HG02571 (cell line): ENCODE results near the gene MAP6.
"Not testable (repeated sequence)": the region's sequence is repeated elsewhere in the genome, so short reads cannot be mapped to it uniquely, and the experiment has no call there.

Source experiments
- ATAC-seq: cut with Tn5 transposase; IDR thresholded peaks from one replicate; pipeline ENCODE4 v1.9.1; 2021; ENCODE audit warnings: mild to moderate bottlenecking, moderate library complexity; ENCODE audit not compliant: unreplicated experiment

MAP6 gene

DNA sequence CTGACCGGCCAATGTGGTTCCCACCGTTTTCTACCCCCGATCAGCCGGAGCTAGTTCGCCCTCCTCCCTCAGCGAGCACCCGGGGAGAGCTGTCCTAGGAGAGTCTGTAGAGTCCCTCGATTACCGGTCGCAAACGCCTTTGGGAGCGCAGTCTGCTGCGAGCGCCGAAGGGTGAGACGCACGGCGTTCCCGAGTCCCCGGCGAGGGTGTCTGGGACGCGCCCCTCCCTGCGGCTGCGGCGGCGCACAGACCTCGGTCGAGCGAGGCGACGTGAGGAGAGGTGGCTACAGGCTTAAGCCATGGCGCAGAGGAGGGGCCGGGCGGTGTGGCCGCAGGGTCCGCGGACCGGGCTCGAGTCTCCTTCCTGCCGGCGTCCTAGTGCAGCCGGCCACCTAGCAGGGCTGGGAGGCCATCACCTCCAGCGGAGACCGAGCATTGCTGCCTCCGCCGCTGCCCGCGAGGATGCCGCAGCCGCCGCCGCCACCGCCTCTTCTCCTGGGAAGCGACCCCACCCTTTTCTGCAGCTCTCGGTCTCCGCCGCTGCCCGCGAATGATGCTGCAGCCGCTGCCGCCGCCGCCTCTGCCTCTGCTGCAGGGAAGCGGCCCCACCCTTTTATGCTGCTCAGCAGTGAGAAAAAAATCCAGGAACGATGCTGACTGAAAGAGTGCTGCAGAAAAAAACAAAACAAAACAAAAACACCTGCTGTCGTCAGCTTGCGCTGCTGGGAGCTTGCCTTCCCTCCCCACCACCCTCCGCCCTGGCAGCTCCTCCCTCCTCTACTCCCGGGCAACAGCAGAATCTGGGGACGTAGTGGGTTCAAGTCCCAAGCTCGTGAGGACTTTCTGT, at the start of gene MAP6:
Gene MAP6, minus strand, starts transcription at position 588 of the 847 bp plus-strand sequence. CDS start 669 bp downstream, outside the sequence.
- no peak for ATAC-seq

- ATAC-seq: no peak
Measured at GRCh38 chr11:75717608-75718418, 49.0 kb upstream of the MAP6 start, which contains the start of gene MOGAT2. Gene MOGAT2 (plus strand): TSS chr11:75717838. CDS start chr11:75717889, 51 bp downstream.

GRCh38 chr11:75716659-75717058, 47.8 kb upstream of the MAP6 start:
- no peak for ATAC-seq

DNA sequence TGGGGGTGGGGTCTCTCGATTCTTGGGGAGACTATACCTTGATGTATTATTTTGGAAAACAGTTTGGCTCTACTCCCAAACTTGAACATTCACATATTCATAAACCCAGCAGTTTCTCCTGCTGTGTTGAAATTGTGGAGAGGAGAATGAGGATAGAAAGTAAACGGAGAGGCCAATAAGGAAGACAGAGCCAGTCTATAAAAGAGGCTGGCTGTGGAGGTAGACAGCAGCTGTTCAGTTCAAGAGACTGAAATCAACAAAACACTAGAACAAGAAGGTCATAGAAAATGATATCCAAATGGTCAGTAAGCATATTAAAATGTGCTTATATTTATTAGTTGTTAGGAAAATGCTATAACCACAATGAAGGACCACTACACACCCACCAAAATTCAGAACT, 46.9 kb upstream of the MAP6 start:
- ATAC-seq: no peak

DNA sequence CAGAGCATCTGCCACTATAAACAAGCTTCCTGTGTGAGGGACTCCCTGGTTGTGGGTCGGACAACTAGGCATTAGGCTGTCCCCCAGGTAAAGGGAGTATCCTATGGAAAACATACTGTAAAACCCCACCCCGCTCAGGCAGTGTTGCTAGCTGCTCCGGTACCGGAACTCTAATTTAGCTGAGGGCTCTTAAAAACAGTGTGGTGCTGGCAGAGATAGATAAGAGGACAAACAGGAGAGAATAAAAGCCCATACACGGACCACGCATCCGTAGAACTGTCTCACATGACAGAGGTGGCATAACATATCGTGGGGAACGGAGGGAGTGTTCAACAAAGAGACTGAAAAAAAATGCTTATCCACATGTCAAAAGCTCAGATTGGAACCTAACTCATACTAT, 45.4 kb upstream of the MAP6 start:
- no peak for ATAC-seq

- ATAC-seq: no peak
Measured at GRCh38 chr11:75706260-75706729, 37.5 kb upstream of the MAP6 start.

DNA sequence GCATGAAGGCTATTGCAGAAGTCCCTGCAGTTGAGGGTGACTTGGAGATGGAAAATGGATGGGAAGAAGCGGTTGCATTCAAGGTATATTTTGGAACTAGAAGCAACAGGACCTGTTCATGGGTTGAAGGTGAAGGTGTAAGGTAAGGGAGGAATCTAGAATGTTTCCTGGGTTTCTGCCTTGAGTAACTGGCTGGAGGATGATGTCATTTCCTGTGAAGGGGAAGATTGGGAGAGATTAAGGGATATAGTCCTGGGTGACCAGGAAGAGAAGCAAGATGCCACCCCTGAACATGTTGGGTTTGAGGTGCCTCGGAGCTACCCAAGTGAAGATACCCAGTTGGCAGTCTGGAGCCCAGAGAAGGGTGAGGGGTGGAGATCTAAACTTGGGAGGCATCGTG, 36.7 kb upstream of the MAP6 start:
- no peak for ATAC-seq

- no peak for ATAC-seq
Measured at GRCh38 chr11:75703695-75704237, 34.9 kb upstream of the MAP6 start.

GRCh38 chr11:75700940-75701339, 32.1 kb upstream of the MAP6 start:
- no peak for ATAC-seq

DNA sequence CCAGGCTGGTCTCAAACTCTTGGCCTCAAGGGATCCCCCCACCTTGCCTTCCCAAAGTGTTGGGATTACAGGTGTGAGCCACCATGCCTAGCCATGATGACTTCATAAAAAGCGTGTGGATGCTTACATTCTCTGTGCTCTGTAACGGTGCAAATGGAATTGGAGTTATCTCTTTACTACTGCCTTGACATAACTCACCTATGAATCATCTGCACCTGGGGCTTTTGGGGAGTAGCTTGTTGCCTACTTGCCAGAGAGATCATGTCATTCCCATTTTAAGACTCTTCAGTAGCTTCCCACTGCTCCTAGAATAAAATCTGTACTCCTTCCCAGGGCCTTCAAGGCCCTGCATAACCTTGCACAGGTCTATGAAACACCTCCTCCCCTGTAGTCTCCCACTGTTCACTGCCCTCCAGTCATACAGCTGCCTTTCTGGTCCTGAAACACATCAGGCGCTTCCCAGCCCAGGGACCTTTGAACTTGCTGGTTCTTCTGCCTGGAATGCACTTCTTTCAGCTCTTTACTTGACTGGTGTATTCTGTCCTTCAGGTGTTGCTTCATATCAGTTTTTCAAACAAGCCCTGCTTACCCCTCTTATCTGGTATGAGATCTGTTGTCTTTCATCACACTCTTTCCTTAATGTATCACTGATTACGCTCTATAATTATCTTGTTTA, 29.2 kb upstream of the MAP6 start:
- ATAC-seq: no peak

- no peak for ATAC-seq
Measured at GRCh38 chr11:75691804-75692203, 23.0 kb upstream of the MAP6 start.

GRCh38 chr11:75689863-75690609, 21.2 kb upstream of the MAP6 start:
- ATAC-seq: no peak

DNA sequence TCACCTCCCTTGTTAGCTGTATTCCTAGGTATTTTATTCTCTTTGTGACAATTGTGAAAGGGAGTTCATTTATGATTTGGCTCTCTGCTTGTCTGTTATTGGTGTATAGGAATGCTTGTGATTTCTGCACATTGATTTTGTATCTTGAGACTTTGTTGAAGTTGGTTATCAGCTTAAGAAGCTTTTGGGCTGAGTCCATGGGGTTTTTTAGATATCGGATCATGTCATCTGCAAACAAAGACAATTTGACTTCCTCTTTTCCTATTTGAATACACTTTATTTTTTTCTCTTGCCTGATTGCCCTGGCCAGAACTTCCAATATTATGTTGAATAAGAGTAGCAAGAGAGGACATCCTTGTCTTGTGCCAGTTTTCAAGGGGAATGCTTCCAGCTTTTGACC, 15.0 kb upstream of the MAP6 start:
- not testable (repeated sequence) for ATAC-seq

DNA sequence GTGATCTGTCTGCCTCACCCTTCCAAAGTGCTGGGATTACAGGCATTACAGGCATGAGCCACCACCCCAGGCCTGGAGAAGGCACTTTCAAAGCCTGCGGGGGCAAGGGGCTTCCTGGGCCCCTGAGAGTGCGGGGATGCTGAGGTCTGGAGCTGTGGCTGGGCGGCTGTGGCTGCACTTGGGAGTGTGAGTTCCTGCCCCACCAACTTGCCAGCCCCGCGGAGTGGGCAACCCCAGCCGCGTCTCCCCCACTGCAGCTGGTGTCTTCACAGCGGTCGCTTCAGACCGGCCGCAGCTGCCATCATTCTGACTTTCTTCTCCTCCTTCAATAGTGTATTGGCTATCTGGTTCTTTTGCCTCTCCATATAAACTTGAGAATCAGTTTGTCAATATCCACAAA, 10.7 kb upstream of the MAP6 start:
- no peak for ATAC-seq

DNA sequence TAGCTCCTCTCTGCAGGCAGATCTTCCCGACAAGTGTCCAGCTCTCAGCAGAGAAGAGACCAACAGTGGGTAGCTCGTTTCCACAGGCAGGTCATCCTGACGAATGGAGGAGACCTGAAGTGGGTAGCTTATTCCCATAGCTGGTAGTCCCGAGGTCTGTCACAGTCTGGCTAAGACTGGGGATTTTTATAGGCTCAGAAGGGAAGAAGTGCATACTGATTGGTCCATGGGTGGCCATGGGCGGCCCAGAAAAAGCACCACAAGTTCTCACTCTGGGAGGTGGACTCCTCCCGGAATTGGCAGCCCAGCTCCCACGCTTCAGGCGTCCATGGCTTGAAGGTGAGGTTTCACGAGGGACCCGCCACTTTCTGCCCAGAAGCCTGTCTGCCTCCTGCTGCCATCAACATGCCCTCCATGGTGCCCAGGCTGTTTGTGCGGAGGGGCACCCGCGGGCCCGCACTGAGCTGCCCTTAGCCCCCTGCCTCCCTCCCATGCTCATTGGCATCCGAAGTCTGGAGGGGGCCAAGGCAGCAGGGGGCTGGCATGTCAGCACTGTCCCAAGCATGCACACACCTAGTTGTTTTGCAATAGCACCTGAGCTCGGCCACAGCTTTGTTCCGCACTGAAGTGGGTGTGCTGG, 9.9 kb upstream of the MAP6 start:
- ATAC-seq: no peak

DNA sequence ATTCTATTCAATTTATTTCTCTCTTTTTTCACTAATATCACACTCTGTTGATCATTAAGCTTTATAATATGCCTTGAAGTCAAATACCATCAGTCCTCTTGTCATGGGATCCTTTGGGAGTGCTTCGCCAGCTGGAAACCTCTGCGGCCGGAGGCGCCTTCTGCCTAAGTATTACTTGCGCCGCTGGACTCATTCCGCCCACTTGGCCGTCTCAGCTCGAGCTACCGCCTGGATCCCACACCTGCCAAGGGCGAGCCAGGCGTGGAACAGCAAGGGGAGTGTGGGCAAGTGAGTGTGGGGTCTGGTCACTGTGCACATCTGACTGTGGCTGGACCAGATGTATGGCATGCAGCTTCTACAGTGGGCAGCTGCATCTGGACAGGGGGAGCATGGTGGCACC, 9.1 kb upstream of the MAP6 start:
- no peak for ATAC-seq

DNA sequence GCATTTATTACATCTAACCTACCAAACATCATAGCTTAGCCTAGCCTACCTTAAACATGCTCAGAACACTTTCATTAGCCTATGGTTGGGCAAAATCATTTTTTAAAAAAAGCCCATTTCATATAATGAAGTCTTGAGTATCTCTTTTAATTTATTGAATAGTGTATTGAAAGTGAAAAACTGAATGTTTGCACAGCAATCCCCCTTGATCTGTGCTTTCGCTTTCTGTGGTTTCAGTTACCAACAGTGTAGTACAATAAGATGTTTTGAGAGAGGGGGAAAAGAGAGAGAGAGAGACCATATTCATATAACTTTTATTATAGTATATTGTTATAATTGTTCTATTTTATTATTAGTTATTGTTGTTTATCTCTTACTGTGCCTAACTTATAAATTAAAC, 8.4 kb upstream of the MAP6 start:
- no peak for ATAC-seq

GRCh38 chr11:75673977-75674582, 5.2 kb upstream of the MAP6 start:
- no peak for ATAC-seq

GRCh38 chr11:75667831-75668450, 897 bp downstream of the MAP6 start:
- no peak for ATAC-seq
